Esophagus muscularis mucosa (tissue), 3 donors: ENCODE results near the gene FOXN1.

Experiments used
- CTCF ChIP-seq, 3 experiments: fragments of 200-600 bp in 2 of 3; fragments of 450-650 bp in 1 of 3; sonication (generic) in 2 of 3; IDR thresholded peaks; one replicate each; pipeline ENCODE4 v1.5.1; 2017 to 2019; ENCODE audit warnings: antibody characterized with exemption in 3 of 3, mild to moderate bottlenecking in 2 of 3, moderate library complexity in 1 of 3
- POLR2A ChIP-seq: fragments of 450-650 bp; IDR thresholded peaks from one replicate; pipeline ENCODE4 v1.6.1; 2017; ENCODE audit warnings: antibody characterized with exemption, moderate library complexity, mild to moderate bottlenecking, low read depth
- POLR2AphosphoS5 ChIP-seq, 2 donors: sonication (generic); formaldehyde crosslinking; IDR thresholded peaks; one replicate each; pipeline ENCODE4 v1.6.1; 2017; ENCODE audit warnings: antibody characterized with exemption in 2 of 2

GRCh38 chr17:28580959-28581358 is 74.8 kb downstream of the FOXN1 start:
- no peak for TF ChIP-seq CTCF (IDR thresholded peaks at IDR 0.05)
- TF ChIP-seq POLR2AphosphoS5 (IDR thresholded peaks at IDR 0.05): no peak
- TF ChIP-seq POLR2A: no peak
